GOT3 (cell line): ENCODE measurements around the gene ULK2.
"Not testable (repeated sequence)": the region's sequence is repeated elsewhere in the genome, so short reads cannot be mapped to it uniquely, and the experiment has no call there.

Source experiments
- DNase-seq: peaks from one replicate; lab custom pipeline; 2025; ENCODE audit warnings: mixed read lengths; lab: John Stamatoyannopoulos, UW

The ULK2 gene

GRCh38 chr17:19867329-19868078, at the start of gene ULK2:
ULK2 (minus strand) TSS chr17:19867936; CDS start chr17:19867417, 519 bp downstream.
- peak; percentile 33 for DNase-seq

DNA sequence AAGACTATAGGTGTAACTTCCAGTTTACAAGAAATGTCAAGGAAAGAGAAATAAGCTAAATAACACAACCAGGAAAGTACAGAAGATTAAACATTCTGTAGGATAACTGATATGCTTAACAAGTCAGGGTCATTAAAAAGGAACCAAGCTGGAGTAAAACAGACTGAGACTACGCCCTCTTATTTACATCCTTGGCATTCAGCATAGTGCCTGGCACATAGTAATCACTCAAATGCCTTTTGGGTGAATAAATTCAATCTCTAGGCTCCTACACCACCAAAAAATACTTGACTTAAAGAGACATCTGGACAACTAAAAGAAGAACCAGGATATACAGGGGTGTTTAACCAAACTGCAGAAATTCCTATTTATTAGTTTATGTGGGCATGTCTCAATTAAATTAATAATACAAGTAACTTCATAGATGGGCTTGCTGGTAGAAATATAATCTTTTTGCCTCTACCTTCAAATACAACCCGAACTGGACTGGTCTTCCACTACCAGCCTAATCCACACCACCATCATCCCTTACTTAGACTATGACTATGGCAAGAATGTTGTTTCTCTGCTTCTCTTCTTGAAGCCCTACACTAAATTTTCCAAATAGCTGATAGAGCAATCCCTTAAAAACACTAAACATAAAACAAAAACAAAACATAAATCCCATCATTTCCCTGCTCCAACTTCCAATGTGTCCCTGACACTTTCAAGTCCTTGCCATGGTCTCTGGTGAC, 47.7 kb upstream of the ULK2 start:
- DNase-seq, result no peak

DNA sequence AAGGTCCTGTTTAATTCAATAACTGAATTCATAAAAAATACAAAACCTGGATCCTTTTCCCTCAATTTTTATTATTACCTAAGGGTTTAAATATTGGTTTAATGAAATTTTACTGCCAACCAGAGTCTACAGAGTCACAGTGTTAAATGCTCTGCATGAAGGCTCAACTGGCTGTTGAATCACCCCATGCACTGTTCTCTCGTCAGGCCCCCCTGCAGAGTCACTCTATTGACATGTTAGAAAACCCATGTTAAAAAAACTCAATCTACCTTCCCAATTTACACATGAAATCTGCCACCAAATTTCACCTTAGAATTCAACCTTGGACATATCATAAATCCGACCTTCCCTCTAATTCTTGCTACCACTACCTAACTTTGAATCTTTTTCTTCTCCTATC, 43.3 kb upstream of the ULK2 start:
- no peak for DNase-seq

GRCh38 chr17:19909139-19909538, 41.4 kb upstream of the ULK2 start:
- DNase-seq, result no peak

DNA sequence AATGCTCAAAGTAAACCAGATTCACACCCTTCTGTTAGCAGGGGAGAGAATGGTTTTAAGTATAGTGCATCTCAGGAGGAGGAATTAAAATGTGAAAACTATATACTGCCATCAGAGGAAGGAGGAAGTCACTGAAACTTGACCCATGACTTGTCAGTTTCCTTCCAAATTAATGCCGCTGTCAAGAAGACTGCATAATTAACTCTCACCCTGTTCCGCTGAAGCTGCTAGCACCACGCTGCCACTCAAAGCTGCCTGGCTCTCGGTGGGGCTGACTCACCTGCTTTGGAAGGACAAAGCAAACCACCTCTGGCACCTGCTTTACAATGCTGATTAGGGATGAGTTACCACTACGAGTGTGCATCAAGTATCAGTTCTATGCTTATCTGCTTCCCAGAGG, 37.8 kb upstream of the ULK2 start:
- DNase-seq, result no peak

GRCh38 chr17:19904924-19905323, 37.2 kb upstream of the ULK2 start:
- no peak for DNase-seq

DNA sequence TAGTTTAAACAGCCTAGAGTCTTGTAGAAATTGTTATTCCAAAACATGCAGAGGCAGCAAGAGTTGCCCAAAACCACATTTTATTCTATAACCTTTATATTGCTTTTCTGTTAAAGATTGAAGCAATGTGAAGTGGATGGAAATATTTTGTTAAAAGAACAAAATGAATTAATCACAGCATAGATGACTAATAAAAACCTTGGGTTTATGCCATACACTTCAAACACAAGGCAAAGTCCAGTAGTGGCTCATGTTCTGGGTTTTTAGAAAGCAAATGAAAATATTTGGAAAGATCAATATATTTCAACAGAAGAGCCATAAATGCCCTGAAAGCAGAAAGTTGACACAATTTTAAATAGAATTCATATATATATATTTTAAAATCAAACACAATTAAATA, 36.7 kb upstream of the ULK2 start:
- DNase-seq, result no peak

GRCh38 chr17:19900809-19901208, 33.1 kb upstream of the ULK2 start:
- DNase-seq, result no peak

- no peak for DNase-seq
Observed at GRCh38 chr17:19897903-19898302, 30.2 kb upstream of the ULK2 start.

DNA sequence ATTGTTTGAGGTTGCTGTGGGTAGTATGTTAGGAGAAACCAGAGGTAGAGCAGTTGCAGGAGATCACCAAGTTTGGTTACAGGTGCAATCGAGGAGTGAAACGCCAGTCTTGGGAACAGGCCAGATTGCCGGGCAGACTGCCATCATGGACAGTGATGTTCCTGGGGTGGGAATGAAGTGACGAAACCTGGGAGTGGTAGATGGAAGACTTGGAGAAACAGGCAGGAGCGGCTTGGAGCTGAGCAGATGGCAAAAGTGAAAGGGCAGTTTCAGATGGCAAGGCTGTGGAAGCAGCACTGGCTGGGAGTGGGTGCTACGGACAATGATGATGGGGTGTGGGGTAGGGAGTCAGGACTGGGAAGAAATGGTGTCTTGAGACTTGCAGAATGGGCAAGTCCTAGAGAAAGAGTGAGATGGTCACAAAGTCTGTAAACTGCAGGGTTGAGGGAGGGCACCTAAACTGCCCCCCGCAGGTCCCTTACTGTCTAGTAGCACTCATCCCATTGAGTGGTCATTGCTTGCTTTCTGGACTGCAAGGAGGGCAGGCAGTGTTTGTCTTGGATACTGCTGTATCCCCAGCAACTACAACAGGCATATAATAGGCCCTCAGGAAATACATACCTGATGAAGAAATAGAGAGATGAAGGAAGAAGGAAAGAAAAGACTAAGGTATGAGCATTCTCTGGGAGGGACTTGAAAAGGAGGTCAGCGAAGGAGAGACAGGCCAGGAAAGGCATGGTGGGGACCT, 29.5 kb upstream of the ULK2 start:
- DNase-seq, result no peak

GRCh38 chr17:19896679-19897078, 28.9 kb upstream of the ULK2 start:
- no peak for DNase-seq

GRCh38 chr17:19890554-19890953, 22.8 kb upstream of the ULK2 start:
- not testable (repeated sequence) for DNase-seq

DNA sequence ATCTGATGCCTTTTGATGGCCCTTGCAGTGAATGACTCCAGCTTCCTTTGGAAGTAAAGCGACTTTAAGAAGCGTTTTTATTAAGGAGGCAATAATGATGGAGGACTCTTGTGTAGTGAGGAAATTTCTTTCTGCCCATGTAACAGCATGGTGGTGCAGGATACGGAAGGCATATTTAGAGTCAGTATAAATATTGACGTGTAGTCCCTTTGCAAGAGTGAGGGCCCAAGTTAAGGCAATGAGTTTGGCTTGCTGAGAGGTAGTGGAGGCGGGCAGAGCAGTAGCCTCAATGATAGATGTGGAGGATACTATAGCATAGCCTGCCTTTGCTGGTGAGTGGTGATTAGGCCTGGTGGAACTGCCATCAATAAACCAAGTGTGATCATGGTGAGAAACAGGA, 22.3 kb upstream of the ULK2 start:
- DNase-seq, result not testable (repeated sequence)

GRCh38 chr17:19886116-19886515, 18.4 kb upstream of the ULK2 start:
- DNase-seq, result no peak

- DNase-seq, result no peak
Observed at GRCh38 chr17:19883537-19884215, 15.9 kb upstream of the ULK2 start.

DNA sequence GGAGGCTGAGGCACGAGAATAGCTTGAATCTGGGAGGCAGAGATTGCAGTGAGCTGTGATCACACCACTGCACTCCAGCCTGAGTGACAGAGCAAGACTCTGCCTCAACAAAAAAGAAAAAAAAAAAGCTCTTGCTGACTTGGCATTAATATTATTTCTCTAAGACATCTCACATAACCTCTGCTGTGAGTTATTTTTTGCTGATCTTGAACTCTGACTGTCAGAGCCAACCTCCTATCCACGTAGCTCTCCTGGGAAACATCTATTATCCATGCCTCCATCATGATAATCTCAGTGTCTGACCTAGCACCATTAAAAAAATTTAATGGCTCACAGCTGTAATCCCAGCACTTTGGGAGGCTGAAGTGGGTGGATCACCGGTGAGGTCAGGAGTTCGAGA, 12.7 kb upstream of the ULK2 start:
- DNase-seq, result no peak

DNA sequence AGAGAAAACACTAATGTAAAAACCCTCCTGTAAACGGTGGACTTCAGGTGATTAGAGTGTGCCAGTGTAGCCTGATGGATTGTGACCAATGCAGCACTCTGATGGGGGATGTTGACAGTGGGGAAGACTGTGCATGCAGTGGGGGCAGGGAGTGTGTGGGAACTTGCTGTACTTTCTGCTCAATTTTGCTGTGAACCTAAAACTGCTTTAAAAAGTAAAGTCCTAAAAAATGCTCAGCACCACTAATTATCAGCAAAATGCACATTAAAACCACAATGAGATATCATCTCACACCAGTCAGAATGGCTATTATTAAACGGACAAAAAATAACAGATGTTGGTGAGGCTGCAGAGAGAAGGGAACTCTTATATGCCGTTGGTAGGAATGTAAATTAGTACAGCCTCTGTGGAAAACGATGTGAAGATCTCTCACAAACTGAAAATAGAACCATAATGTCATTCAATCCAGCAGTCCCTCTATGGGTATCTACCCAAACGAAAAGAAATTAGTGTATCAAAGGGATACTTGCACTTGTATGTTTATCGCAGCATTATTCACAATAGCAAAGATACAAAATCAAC, 9.7 kb upstream of the ULK2 start:
- no peak for DNase-seq

GRCh38 chr17:19876529-19877161, 8.9 kb upstream of the ULK2 start:
- no peak for DNase-seq

DNA sequence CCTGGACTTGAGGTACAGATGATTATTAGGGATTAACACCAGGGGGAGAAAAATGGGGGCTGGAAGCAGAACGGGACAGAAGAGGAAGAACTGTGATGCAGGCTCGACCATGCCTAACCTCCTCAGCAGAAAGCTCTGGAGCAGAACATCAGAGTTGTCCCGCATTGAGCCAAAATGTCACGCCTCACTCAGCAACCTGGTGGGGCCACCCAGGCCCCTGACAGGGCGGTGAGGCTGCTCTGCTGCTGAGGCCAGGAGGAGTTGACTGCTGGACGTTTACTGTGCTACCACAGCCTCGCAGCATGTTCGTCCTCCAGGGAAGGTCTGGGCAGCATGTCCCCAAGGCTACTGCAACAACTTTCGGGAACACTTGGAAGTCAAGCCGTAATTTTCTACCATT, 6.5 kb upstream of the ULK2 start:
- no peak for DNase-seq

DNA sequence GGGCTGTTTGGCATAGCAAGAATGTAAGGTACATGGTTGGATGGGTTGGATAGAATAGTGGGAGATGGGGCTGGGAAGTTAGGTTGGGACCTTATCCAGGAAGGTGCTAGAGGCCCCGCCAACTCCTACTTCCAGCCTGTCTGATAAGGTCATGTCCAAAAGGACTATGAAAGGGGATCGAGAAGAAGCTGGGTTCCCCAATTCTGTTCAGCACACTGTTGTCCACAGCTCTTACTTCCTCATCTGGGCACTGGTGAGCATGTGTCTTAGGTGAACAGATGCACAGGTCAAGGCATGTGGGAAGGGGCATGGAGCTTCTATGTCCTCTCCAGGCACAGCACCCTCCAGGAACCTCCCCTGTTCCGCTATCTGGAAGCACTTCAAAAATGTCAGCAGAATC, 5.6 kb upstream of the ULK2 start:
- no peak for DNase-seq

- no peak for DNase-seq
Observed at GRCh38 chr17:19868079-19868395, 301 bp upstream of the ULK2 start.

DNA sequence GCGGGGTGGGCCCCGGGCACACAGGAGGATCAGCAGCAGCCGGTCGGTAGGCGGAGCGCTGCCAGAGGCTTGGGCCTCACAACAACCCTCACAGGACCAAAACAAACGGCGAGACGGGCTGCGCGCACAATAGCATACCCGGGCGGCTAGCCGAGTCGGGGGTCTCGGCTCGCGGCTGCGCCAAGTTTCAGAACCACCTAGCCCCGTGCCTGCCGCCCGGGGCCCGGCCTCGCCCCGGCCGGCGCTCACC, 732 bp downstream of the ULK2 start:
- DNase-seq, result no peak
